NCI-H146 (cell line): ENCODE measurements around the gene TCF3.
"Not testable (repeated sequence)": the region's sequence is repeated elsewhere in the genome, so short reads cannot be mapped to it uniquely, and the experiment has no call there.

Experiments used
- DNase-seq: peaks from one replicate; lab custom pipeline; 2025; lab: John Stamatoyannopoulos, UW

Gene TCF3

DNA sequence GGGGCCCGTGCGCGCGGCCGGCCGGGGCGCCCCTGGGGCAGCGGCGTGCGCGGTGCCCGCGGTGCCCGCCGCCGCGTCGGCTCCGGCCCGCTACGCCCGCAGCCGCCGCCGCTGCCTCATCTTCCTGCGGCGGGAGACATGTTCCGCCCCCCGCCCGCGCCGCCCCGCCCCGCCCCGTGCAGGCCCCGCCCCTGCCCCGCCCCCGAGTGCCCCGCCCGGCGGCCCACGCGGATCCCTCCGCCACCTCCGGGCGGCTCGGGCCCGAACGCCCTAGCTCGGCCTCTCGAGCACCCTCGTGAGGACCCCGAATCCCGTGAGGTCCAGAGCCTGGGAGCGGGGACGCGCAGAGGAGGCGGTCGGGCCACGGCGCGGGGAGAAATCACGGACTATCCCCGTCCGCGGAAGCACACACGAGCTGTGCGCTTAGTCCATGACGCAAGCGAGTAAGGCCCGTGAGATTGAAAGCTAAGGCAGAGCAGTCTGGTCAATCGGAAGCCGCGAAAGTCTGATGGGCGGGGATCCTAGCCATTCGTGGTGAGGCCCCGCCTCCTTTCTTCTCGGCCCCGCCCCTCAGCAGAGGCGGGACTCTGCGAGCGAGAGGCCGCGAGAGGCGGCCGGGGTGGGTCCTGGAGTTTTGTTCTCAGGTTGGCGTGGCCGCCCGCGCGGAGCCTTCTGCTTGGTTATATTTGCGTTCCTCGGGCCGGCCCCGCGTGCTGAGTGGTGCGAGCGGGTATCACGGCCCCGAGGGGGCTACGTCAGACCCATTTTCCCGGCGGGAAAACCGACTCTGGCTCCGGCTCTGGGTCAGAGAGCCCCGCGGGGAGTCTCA lies at the start of gene TCF3:
TCF3 (minus strand) TSS at position 145 of the 829 bp plus-strand sequence. CDS start 2,367 bp downstream, outside the sequence.
- peak; percentile 94 for DNase-seq

GRCh38 chr19:1700733-1701663 lies 48.6 kb upstream of the TCF3 start:
- no peak for DNase-seq

DNA sequence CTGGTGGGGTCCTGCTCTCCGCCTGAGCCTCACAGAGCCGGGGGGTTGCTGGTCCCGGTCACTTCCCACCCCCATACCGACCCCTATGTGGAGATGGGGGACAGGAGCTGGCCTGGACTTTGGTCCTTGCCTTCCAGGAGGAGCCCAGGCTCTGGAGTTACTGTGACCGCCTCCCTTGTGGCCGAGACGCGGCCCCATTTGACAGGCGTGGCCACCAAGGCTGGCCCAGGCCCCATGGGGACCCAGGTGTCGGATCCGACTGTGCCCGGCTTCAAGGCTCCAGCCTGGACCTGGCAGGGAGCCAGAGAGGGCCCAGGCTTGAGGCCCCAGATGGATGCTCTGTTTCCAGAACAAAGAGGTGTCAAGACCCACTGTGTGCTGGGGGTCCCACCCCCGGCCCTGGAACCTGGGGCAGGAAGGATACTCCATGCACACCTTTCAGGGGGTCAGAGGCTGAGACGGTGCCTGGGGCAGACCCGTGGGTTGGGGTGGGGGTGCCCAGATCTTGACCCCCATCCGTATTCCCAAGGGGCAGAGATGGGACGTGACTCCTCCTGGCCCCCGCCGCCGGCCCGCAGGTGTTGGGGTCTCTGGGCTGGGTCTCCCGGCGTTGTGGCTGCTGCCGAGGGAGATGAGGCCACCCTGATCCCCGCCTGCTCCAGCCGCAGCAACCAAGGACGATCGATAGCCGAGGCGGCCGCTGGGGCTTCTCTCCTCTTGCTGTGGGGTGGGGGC lies 47.8 kb upstream of the TCF3 start:
- DNase-seq, result no peak

- DNase-seq, result no peak
These were observed 47.0 kb upstream of the TCF3 start for GRCh38 chr19:1699386-1699785.

GRCh38 chr19:1698636-1699035 lies 46.2 kb upstream of the TCF3 start:
- DNase-seq, result no peak

- DNase-seq, result not testable (repeated sequence)
These were observed 43.1 kb upstream of the TCF3 start for GRCh38 chr19:1695481-1695880.

DNA sequence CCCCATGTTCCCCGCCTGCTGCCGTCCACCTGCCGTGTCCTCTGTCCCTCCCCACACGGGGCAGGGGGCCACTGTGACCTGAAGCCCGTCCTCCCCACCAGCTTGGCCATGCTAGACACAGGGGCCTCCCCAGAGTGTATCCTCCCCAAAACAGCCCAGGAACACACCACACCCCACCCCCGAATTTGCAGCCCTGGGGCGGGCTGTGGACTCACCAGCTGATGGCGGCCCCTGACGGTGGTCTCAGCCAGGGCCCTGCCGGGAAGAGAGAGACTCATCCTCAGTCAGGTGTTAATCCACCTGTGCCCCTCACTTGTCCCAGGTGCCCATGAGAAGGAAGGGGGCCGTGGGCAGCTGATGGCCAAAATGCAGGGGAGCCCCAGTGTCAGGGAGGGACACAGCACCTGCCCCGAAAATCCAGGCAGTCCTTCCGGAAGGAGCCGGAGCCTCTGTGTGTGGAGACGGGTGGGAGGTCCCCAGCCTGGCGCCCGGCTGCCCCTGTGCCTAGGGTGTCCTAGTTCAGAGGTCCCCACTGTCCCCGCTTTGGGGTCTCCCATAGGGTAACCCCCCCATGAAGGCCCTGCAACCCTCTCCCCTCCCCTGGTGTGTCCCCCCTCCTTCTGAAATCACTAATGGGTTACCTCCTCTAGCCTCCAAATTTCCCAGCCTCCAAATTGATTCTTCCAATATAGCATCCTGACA lies 39.3 kb upstream of the TCF3 start:
- no peak for DNase-seq

- DNase-seq, result peak; percentile 39
These were observed 38.4 kb upstream of the TCF3 start for GRCh38 chr19:1690699-1691307.

DNA sequence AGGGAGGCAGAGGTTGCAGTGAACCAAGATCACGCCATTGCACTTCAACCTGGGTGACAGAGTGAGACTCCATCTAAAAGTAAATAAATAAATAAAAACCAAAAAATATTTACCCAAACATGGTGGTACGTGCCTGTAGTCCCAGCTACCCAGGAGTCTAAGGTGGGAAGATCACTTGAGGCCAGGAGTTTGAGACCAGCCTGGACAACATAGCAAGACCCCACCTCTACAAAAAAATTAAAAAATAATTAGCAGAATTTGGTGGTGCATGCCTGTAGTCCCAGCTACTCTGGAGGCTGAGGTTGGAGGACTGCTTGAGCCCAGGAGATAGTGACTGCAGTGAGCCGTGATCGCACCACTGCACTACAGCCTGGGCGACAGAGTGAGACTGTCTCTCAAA lies 33.4 kb upstream of the TCF3 start:
- DNase-seq, result not testable (repeated sequence)

DNA sequence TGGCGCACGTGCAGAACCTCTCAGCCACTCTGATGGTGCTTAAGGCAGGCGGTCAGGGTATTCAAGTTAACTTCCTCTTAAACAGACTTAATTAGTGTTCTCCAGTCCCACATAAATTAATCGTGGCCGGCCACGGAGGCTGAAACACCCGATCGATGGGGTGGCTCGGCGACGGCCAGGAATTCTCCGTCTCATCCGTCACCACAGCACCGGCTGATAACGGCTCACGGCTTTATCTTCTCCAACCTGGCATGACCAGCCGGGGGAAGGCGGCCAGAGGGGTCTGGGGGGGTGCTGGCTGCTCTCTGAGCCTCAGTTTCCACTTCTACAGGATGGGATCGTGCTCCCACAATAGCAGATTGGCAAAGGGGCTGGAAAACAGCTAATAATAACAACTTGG lies 32.6 kb upstream of the TCF3 start:
- no peak for DNase-seq

DNA sequence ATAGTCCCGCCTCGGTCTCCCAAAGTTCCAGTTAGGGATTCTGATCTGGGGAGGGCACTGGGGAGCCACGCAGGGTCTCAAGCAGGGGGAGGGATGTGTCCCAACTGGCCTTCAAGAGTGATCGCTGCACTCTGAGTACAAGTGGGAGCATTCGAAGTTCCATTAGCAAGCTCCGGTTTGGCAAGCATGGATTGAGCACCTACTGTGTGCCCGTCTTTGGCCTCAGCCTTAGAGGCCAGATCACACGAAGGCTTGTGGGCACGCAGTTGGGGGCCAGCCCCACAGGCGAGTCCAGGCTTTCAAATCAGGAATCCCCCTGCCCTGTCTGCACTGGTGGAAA lies 32.1 kb upstream of the TCF3 start:
- DNase-seq, result no peak

- no peak for DNase-seq
These were observed 31.6 kb upstream of the TCF3 start for GRCh38 chr19:1683869-1684572.

GRCh38 chr19:1680976-1681375 lies 28.6 kb upstream of the TCF3 start:
- DNase-seq, result no peak

DNA sequence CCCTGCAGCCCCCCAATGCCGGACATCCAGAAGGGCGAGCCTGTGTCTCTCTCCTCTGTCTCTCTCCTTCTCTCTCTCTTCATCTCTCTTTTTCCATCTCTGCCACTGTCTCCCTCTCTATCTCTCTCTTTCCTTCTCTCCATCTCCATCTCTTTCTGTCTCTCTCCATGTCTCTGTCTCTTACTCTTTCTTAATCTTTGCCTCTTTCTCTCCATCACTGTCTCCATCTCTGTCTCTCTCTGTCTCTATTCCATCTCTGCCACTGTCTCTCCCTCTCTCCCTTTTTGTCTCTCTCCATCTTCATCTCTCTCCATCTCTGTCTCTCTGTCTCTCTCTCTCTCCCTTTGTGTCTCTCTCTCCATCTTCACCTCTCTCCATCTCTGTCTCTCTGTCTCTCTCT lies 25.7 kb upstream of the TCF3 start:
- DNase-seq, result no peak

DNA sequence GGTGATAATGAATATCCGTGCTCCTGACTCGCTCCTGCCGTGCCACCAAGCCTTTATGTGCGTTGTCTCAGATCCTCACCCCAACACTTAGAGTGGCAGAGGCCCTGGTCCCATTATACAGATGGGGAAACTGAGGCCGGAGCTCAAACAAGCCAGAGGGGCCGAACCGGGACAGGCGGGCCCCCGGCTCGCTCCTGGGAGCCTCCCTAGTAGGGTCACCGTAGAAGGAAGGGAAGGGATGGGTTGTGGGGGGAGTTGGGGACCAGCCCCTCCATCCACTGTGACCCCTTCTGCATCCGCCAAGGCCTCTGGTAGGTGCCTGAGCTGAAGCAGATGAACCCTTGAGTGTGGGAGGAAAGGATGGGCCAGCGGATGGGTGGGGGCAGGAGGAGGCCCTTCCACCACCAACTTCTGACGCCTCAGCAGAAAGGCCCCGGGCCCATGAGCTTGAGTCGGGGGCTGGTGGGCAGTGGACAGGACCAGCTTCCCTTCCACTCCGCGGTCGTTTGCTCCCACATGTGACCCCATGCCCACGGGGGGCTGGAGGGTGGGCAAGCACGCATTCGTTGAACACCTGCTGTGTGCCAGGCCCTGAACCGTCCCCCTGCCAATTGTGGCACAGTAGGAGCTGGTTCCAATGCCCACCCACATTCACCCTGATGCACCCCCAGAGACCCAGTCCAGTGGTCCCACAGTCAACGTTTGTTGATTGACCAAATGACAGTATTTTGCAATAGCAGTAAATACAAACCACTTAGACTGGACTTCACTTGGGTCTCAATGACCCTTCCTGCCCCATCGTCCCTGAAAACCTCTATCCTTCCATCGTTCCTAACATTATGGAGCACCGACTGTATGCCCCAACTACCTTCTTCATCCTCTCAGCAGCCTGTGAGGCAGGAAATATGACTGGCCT lies 24.2 kb upstream of the TCF3 start:
- DNase-seq, result no peak

DNA sequence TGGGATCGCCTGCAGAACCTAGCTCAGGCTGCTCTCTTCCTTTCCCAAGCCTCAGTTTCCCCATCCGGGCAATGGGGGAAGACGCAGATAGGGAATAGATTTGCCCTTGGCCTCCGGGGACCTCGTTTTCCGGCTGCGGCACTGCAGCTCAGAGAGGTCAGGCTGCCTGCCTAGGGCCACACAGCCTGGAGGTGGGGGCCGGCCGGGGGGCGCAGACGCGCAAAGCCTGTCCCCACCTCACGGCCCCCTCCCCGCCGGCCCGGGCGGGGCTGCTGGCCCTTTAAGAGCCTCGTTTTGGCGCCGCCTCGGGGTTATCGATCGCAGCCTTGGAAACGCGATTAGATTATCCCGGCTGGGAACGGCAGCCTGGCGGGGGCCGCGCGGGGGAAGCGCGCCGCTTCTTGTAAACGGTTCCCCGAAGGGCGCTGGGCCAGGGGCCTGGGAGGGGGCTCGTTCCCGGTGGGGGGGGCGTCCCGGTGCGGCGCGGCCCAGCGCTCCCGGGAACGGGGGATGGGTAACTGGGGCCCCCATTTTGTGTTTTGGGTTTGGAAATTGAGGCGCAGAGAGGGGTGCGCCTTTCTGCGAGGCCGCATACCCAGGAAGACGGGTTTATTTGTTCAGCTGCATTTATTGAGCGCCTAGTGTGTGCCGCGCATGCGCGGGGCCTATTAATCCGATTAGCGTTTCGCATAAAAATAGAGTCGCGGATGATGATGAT lies 23.4 kb upstream of the TCF3 start:
- DNase-seq, result peak; percentile 18

GRCh38 chr19:1674293-1674679 lies 21.9 kb upstream of the TCF3 start:
- no peak for DNase-seq

DNA sequence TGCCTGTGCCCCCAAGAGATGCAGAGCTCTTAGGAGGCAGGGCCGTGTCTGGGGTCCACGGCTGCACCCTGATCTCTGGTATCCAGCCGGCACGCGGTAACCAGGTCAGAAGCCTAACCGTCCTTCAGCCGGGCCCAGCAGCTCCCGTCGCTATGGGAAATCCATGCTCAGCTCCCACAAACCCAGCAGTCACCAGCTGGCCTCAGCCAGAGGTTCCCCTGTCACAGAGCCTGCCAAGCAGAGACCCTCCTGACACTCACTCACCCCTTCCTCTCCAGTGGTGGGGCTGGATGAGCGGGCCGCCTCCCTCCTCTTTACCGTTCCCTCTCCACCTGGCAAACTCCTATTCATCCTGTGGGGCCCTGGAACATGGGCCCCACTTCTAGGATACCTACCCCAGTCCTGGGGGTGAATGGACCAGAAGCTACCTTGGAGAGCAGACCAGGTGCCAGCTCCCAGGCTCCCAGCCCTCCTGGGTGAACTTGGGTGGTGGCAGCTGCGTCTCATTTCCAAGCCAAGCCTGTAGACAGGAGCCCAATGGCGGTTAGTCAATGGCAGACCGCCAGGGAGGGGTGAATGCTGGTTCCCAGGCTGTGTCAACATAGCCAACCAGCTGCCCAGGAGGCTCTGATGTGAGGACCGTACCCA lies 21.4 kb upstream of the TCF3 start:
- DNase-seq, result no peak
